Measurements from ENCODE around the gene ZNF304.
"Not testable (repeated sequence)": the region's sequence is repeated elsewhere in the genome, so short reads cannot be mapped to it uniquely, and the experiment has no call there.

Gene ZNF304

GRCh38 chr19:57334191-57334590 lies 16.9 kb upstream of the ZNF304 start:
- no peak overlapping the region for H3K9ac ChIP-seq (ENCODE audit: low read depth, low read length)
- H3K9me3 ChIP-seq (ENCODE audit: control insufficient read depth, insufficient read depth, low read length): no peaks in the 10 kb centered on the region
- no peaks in the 10 kb centered on the region for H3K4me1 ChIP-seq (ENCODE audit: insufficient read depth, low read length)
- no peaks in the 10 kb centered on the region for H3K36me3 ChIP-seq (ENCODE audit: insufficient read depth, low read length)

GRCh38 chr19:57338877-57339276 lies 12.2 kb upstream of the ZNF304 start:
- no peaks in the 10 kb centered on the region for H3K9me3 ChIP-seq (ENCODE audit: control insufficient read depth, insufficient read depth, low read length)
- H3K36me3 ChIP-seq (ENCODE audit: insufficient read depth, low read length): no peaks in the 10 kb centered on the region
- H3K4me1 ChIP-seq (ENCODE audit: insufficient read depth, low read length): no peaks in the 10 kb centered on the region
- no peak overlapping the region for H3K9ac ChIP-seq (ENCODE audit: low read depth, low read length)

- no peaks in the 10 kb centered on the region for H3K36me3 ChIP-seq (ENCODE audit: insufficient read depth, low read length)
These were observed 8.5 kb upstream of the ZNF304 start for GRCh38 chr19:57342582-57342981.

GRCh38 chr19:57348136-57348535 lies 2.9 kb upstream of the ZNF304 start:
- H3K9ac ChIP-seq (ENCODE audit: low read depth, low read length): no peak overlapping the region
- H3K9me3 ChIP-seq (ENCODE audit: control insufficient read depth, insufficient read depth, low read length): no peaks in the 10 kb centered on the region
- H3K4me1 ChIP-seq (ENCODE audit: insufficient read depth, low read length): no peaks in the 10 kb centered on the region
- H3K36me3 ChIP-seq (ENCODE audit: insufficient read depth, low read length): no peaks in the 10 kb centered on the region

More at GRCh38 chr19:57342582-57342981, 8.5 kb upstream of the ZNF304 start:
- Histone ChIP-seq H3K9ac (ENCODE audit: low read depth, low read length) (no peak overlapping the region), H3K4me1 (ENCODE audit: insufficient read depth, low read length) (no peaks in the 10 kb centered on the region), H3K9me3 (ENCODE audit: control insufficient read depth, insufficient read depth, low read length) (no peaks in the 10 kb centered on the region)

- H3K4me1 ChIP-seq (ENCODE audit: insufficient read depth, low read length): no peaks in the 10 kb centered on the region
- peak overlapping the region; percentile 90 for H3K9ac ChIP-seq (ENCODE audit: low read depth, low read length)
- H3K36me3 ChIP-seq (ENCODE audit: insufficient read depth, low read length): peaks cover 11% of the 10 kb centered on the region
- H3K9me3 ChIP-seq (ENCODE audit: control insufficient read depth, insufficient read depth, low read length): no peaks in the 10 kb centered on the region
These were observed 796 bp downstream of the ZNF304 start for GRCh38 chr19:57351867-57352266.

- H3K36me3 ChIP-seq (ENCODE audit: insufficient read depth, low read length): peaks cover 19% of the 10 kb centered on the region
- H3K4me1 ChIP-seq (ENCODE audit: insufficient read depth, low read length): no peaks in the 10 kb centered on the region
- no peak overlapping the region for H3K9ac ChIP-seq (ENCODE audit: low read depth, low read length)
- no peaks in the 10 kb centered on the region for H3K9me3 ChIP-seq (ENCODE audit: control insufficient read depth, insufficient read depth, low read length)
These were observed 4.8 kb downstream of the ZNF304 start for GRCh38 chr19:57355916-57356315.

- Histone ChIP-seq H3K4me1 (ENCODE audit: insufficient read depth, low read length) (no peaks in the 10 kb centered on the region; the same call in 1 of the 2 replicates), H3K36me3 (ENCODE audit: insufficient read depth, low read length) (peaks cover 19% of the 10 kb centered on the region), H3K9ac (ENCODE audit: low read depth, low read length) (no peak overlapping the region), H3K9me3 (ENCODE audit: control insufficient read depth, insufficient read depth, low read length) (no peaks in the 10 kb centered on the region)
These were observed 6.3 kb downstream of the ZNF304 start for GRCh38 chr19:57357406-57357805.

GRCh38 chr19:57359300-57359699 lies 8.2 kb downstream of the ZNF304 start:
- no peaks in the 10 kb centered on the region; the same call in 1 of the 2 replicates for H3K4me1 ChIP-seq (ENCODE audit: insufficient read depth, low read length)
- H3K36me3 ChIP-seq (ENCODE audit: insufficient read depth, low read length): peaks cover 19% of the 10 kb centered on the region
- H3K9me3 ChIP-seq (ENCODE audit: control insufficient read depth, insufficient read depth, low read length): no peaks in the 10 kb centered on the region
- H3K9ac ChIP-seq (ENCODE audit: low read depth, low read length): no peak overlapping the region

GRCh38 chr19:57362419-57362818 lies 11.3 kb downstream of the ZNF304 start:
- Histone ChIP-seq H3K36me3 (ENCODE audit: insufficient read depth, low read length) (peaks cover 3% of the 10 kb centered on the region), H3K9ac (ENCODE audit: low read depth, low read length) (peak overlapping the region; percentile 57), H3K9me3 (ENCODE audit: control insufficient read depth, insufficient read depth, low read length) (no peaks in the 10 kb centered on the region), H3K4me1 (ENCODE audit: insufficient read depth, low read length) (no peaks in the 10 kb centered on the region; the same call in 1 of the 2 replicates)

- H3K9me3 ChIP-seq (ENCODE audit: control insufficient read depth, insufficient read depth, low read length): no peaks in the 10 kb centered on the region
- peak within 1 kb of the TSS; percentile 57 for H3K9ac ChIP-seq (ENCODE audit: low read depth, low read length)
- H3K36me3 ChIP-seq (ENCODE audit: insufficient read depth, low read length): no peaks in the 10 kb centered on the region
- H3K4me1 ChIP-seq (ENCODE audit: insufficient read depth, low read length): no peaks in the 10 kb centered on the region; the same call in 1 of the 2 replicates
These were observed 12.1 kb downstream of the ZNF304 start, which contains the start of the genes TRAPPC2B and ZNF547 for GRCh38 chr19:57362997-57363687. Gene TRAPPC2B, plus strand, starts transcription at chr19:57363551. Its CDS starts 1,283 bp downstream, at chr19:57364834. Gene ZNF547, plus strand, starts transcription at chr19:57363551. Its CDS starts 5,005 bp downstream, at chr19:57368556.

- Histone ChIP-seq H3K36me3 (ENCODE audit: insufficient read depth, low read length) (no peaks in the 10 kb centered on the region), H3K9me3 (ENCODE audit: control insufficient read depth, insufficient read depth, low read length) (no peaks in the 10 kb centered on the region), H3K9ac (ENCODE audit: low read depth, low read length) (peak overlapping the region; percentile 57), H3K4me1 (ENCODE audit: insufficient read depth, low read length) (no peaks in the 10 kb centered on the region; the same call in 1 of the 2 replicates)
These were observed 12.7 kb downstream of the ZNF304 start for GRCh38 chr19:57363688-57364181.

- no peak overlapping the region for H3K9ac ChIP-seq (ENCODE audit: low read depth, low read length)
- no peaks in the 10 kb centered on the region for H3K36me3 ChIP-seq (ENCODE audit: insufficient read depth, low read length)
- H3K4me1 ChIP-seq (ENCODE audit: insufficient read depth, low read length): no peaks in the 10 kb centered on the region
- H3K9me3 ChIP-seq (ENCODE audit: control insufficient read depth, insufficient read depth, low read length): no peaks in the 10 kb centered on the region
These were observed 15.7 kb downstream of the ZNF304 start for GRCh38 chr19:57366776-57367175.

- Histone ChIP-seq H3K9ac (ENCODE audit: low read depth, low read length) (no peak overlapping the region), H3K9me3 (ENCODE audit: control insufficient read depth, insufficient read depth, low read length) (no peaks in the 10 kb centered on the region; the same call in none of the 2 replicates), H3K36me3 (ENCODE audit: insufficient read depth, low read length) (peaks cover 8% of the 10 kb centered on the region; the same call in 1 of the 2 replicates), H3K4me1 (ENCODE audit: insufficient read depth, low read length) (no peaks in the 10 kb centered on the region)
These were observed 23.1 kb downstream of the ZNF304 start for GRCh38 chr19:57374179-57374578.

GRCh38 chr19:57374647-57375046 lies 23.6 kb downstream of the ZNF304 start:
- H3K9ac ChIP-seq (ENCODE audit: low read depth, low read length); H3K4me1 ChIP-seq (ENCODE audit: insufficient read depth, low read length); H3K9me3 ChIP-seq (ENCODE audit: control insufficient read depth, insufficient read depth, low read length); H3K36me3 ChIP-seq (ENCODE audit: insufficient read depth, low read length): not testable (repeated sequence)

GRCh38 chr19:57376151-57376550 lies 25.1 kb downstream of the ZNF304 start:
- Histone ChIP-seq H3K4me1 (ENCODE audit: insufficient read depth, low read length) (no peaks in the 10 kb centered on the region), H3K9me3 (ENCODE audit: control insufficient read depth, insufficient read depth, low read length) (no peaks in the 10 kb centered on the region; the same call in none of the 2 replicates), H3K9ac (ENCODE audit: low read depth, low read length) (no peak overlapping the region), H3K36me3 (ENCODE audit: insufficient read depth, low read length) (peaks cover 8% of the 10 kb centered on the region; the same call in 1 of the 2 replicates)
